Measurements from ENCODE around the gene CAB39L. TPM values are rescaled to one million over a fixed set of nuclear protein-coding genes. Genes with fewer than 3 reads are reported as not detected.

The CAB39L gene
- total and polyA plus RNA-seq, 2 experiments from 2014 or later: 3.3 to 4.4 TPM

DNA sequence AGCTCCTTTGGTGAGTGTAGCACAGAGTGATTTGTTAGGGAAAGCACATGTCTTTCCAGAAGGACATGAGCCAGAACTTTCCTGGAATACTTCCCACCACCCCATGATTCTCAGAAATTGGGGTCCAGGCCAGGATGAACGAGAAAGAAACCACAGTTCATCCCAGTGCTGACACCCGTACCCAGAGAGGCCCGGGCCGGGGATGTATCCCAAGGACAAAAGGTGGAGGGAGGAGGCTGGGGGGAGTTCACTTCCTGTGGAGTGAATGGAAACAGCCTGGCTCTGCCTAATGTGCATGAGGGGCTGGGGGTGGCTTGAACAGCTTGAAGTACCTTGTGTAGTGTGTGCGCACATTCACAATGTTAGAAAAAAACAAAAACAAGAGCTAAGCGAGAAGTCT, 148.6 kb downstream of the CAB39L start:
- Histone ChIP-seq H4K20me1 (replicated peaks; ENCODE audit: insufficient read depth) (no peaks in the 10 kb centered on the region), H3K36me3 (ENCODE audit: insufficient read depth) (no peaks in the 10 kb centered on the region), H3K27ac (ENCODE audit: low read depth) (no peak overlapping the region), H3K27me3 (ENCODE audit: insufficient read depth) (no peaks in the 10 kb centered on the region), H3K4me2 (no peak overlapping the region), H3K9me2 (ENCODE audit: insufficient read depth) (no peaks in the 10 kb centered on the region), H3K4me1 (ENCODE audit: insufficient read depth) (no peaks in the 10 kb centered on the region), H3K79me2 (replicated peaks; ENCODE audit: insufficient read depth) (no peaks in the 10 kb centered on the region), H3F3A (replicated peaks; ENCODE audit: low read depth) (no peaks in the 10 kb centered on the region), H2AFZ (peak overlapping the region; percentile 72), H3K4me3 (no peak overlapping the region)
- DNase-seq (ENCODE audit: low spot score) (no peak), ATAC-seq (no peak)
- Mint-ChIP-seq H3K27me3 (ENCODE audit: insufficient read depth, low read depth, poor library complexity) (peaks cover 3% of the 10 kb centered on the region), H3K36me3 (ENCODE audit: low read depth) (no peaks in the 10 kb centered on the region), H3K9me3 (no peaks in the 10 kb centered on the region), H3K4me3 (no peak overlapping the region), H3K4me1 (peaks cover 17% of the 10 kb centered on the region; the same call in 2 of the 3 replicates), H3K27ac (no peak overlapping the region)
- TF ChIP-seq, protein P1, sequence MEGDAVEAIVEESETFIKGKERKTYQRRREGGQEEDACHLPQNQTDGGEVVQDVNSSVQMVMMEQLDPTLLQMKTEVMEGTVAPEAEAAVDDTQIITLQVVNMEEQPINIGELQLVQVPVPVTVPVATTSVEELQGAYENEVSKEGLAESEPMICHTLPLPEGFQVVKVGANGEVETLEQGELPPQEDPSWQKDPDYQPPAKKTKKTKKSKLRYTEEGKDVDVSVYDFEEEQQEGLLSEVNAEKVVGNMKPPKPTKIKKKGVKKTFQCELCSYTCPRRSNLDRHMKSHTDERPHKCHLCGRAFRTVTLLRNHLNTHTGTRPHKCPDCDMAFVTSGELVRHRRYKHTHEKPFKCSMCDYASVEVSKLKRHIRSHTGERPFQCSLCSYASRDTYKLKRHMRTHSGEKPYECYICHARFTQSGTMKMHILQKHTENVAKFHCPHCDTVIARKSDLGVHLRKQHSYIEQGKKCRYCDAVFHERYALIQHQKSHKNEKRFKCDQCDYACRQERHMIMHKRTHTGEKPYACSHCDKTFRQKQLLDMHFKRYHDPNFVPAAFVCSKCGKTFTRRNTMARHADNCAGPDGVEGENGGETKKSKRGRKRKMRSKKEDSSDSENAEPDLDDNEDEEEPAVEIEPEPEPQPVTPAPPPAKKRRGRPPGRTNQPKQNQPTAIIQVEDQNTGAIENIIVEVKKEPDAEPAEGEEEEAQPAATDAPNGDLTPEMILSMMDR (conservative IDR thresholded peaks at IDR 0.05; ENCODE audit: low read depth in 2 of 2): no peak
- TF ChIP-seq EZH2 (IDR thresholded peaks at IDR 0.05; ENCODE audit: low read depth, unreplicated experiment): no peak
- TF ChIP-seq CREB1 (CRISPR knock-in tag; IDR thresholded peaks at IDR 0.05; ENCODE audit: low read depth): no peak
- TF ChIP-seq JUNB (IDR thresholded peaks at IDR 0.05; ENCODE audit: unreplicated experiment): no peak
- TF ChIP-seq, protein P2, sequence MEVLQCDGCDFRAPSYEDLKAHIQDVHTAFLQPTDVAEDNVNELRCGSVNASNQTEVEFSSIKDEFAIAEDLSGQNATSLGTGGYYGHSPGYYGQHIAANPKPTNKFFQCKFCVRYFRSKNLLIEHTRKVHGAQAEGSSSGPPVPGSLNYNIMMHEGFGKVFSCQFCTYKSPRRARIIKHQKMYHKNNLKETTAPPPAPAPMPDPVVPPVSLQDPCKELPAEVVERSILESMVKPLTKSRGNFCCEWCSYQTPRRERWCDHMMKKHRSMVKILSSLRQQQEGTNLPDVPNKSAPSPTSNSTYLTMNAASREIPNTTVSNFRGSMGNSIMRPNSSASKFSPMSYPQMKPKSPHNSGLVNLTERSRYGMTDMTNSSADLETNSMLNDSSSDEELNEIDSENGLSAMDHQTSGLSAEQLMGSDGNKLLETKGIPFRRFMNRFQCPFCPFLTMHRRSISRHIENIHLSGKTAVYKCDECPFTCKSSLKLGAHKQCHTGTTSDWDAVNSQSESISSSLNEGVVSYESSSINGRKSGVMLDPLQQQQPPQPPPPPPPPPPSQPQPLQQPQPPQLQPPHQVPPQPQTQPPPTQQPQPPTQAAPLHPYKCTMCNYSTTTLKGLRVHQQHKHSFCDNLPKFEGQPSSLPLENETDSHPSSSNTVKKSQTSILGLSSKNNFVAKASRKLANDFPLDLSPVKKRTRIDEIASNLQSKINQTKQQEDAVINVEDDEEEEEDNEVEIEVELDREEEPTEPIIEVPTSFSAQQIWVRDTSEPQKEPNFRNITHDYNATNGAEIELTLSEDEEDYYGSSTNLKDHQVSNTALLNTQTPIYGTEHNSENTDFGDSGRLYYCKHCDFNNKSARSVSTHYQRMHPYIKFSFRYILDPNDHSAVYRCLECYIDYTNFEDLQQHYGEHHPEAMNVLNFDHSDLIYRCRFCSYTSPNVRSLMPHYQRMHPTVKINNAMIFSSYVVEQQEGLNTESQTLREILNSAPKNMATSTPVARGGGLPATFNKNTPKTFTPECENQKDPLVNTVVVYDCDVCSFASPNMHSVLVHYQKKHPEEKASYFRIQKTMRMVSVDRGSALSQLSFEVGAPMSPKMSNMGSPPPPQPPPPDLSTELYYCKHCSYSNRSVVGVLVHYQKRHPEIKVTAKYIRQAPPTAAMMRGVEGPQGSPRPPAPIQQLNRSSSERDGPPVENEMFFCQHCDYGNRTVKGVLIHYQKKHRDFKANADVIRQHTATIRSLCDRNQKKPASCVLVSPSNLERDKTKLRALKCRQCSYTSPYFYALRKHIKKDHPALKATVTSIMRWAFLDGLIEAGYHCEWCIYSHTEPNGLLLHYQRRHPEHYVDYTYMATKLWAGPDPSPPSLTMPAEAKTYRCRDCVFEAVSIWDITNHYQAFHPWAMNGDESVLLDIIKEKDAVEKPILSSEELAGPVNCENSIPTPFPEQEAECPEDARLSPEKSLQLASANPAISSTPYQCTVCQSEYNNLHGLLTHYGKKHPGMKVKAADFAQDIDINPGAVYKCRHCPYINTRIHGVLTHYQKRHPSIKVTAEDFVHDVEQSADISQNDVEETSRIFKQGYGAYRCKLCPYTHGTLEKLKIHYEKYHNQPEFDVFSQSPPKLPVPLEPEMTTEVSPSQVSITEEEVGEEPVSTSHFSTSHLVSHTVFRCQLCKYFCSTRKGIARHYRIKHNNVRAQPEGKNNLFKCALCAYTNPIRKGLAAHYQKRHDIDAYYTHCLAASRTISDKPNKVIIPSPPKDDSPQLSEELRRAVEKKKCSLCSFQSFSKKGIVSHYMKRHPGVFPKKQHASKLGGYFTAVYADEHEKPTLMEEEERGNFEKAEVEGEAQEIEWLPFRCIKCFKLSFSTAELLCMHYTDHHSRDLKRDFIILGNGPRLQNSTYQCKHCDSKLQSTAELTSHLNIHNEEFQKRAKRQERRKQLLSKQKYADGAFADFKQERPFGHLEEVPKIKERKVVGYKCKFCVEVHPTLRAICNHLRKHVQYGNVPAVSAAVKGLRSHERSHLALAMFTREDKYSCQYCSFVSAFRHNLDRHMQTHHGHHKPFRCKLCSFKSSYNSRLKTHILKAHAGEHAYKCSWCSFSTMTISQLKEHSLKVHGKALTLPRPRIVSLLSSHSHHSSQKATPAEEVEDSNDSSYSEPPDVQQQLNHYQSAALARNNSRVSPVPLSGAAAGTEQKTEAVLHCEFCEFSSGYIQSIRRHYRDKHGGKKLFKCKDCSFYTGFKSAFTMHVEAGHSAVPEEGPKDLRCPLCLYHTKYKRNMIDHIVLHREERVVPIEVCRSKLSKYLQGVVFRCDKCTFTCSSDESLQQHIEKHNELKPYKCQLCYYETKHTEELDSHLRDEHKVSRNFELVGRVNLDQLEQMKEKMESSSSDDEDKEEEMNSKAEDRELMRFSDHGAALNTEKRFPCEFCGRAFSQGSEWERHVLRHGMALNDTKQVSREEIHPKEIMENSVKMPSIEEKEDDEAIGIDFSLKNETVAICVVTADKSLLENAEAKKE (CRISPR knock-in tag; IDR thresholded peaks at IDR 0.05): no peak
- TF ChIP-seq EZH2phosphoT487 (IDR thresholded peaks at IDR 0.05; ENCODE audit: unreplicated experiment): no peak
- TF ChIP-seq POLR2AphosphoS5 (IDR thresholded peaks at IDR 0.05; ENCODE audit: low read depth): no peak
- TF ChIP-seq, protein P3, sequence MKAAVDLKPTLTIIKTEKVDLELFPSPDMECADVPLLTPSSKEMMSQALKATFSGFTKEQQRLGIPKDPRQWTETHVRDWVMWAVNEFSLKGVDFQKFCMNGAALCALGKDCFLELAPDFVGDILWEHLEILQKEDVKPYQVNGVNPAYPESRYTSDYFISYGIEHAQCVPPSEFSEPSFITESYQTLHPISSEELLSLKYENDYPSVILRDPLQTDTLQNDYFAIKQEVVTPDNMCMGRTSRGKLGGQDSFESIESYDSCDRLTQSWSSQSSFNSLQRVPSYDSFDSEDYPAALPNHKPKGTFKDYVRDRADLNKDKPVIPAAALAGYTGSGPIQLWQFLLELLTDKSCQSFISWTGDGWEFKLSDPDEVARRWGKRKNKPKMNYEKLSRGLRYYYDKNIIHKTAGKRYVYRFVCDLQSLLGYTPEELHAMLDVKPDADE (IDR thresholded peaks at IDR 0.05): no peak
- TF ChIP-seq ZNF114 (CRISPR knock-in tag; IDR thresholded peaks at IDR 0.05): no peak
- no peak for TF ChIP-seq NANOG (IDR thresholded peaks at IDR 0.05; ENCODE audit: borderline replicate concordance)
- no peak for TF ChIP-seq STAT1 (IDR thresholded peaks at IDR 0.05; ENCODE audit: unreplicated experiment)
- TF ChIP-seq, protein P4, sequence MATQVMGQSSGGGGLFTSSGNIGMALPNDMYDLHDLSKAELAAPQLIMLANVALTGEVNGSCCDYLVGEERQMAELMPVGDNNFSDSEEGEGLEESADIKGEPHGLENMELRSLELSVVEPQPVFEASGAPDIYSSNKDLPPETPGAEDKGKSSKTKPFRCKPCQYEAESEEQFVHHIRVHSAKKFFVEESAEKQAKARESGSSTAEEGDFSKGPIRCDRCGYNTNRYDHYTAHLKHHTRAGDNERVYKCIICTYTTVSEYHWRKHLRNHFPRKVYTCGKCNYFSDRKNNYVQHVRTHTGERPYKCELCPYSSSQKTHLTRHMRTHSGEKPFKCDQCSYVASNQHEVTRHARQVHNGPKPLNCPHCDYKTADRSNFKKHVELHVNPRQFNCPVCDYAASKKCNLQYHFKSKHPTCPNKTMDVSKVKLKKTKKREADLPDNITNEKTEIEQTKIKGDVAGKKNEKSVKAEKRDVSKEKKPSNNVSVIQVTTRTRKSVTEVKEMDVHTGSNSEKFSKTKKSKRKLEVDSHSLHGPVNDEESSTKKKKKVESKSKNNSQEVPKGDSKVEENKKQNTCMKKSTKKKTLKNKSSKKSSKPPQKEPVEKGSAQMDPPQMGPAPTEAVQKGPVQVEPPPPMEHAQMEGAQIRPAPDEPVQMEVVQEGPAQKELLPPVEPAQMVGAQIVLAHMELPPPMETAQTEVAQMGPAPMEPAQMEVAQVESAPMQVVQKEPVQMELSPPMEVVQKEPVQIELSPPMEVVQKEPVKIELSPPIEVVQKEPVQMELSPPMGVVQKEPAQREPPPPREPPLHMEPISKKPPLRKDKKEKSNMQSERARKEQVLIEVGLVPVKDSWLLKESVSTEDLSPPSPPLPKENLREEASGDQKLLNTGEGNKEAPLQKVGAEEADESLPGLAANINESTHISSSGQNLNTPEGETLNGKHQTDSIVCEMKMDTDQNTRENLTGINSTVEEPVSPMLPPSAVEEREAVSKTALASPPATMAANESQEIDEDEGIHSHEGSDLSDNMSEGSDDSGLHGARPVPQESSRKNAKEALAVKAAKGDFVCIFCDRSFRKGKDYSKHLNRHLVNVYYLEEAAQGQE (IDR thresholded peaks at IDR 0.05; ENCODE audit: unreplicated experiment): no peak
- no peak for TF ChIP-seq ZNF331 (CRISPR knock-in tag; IDR thresholded peaks at IDR 0.05; ENCODE audit: low read depth)

Measured in GM23338 (cell line).